Keratinocyte (primary cell): ENCODE measurements around the gene RAB44. TPM values are rescaled to one million over a fixed set of nuclear protein-coding genes. Genes with fewer than 3 reads are reported as not detected.

Experiments
- DNase-seq: peaks from one replicate; pipeline ENCODE4 v3.0.0-alpha.2; 2011; ENCODE audit warnings: low read depth, missing footprints, low spot score
- FAIRE-seq: peaks from 2 replicates; lab custom pipeline; 2011; peaks lifted over from hg19 to GRCh38; lab: Jason Lieb, UNC
- H2AFZ ChIP-seq: 2 replicates; pipeline ENCODE4 v1.6.0; 2012; ENCODE audit warnings: low read length, control low read depth, inconsistent platforms; ENCODE audit not compliant: control insufficient read depth
- H3K27ac ChIP-seq: 2 replicates; pipeline ENCODE4 v1.5.1; 2011; ENCODE audit warnings: low read length; ENCODE audit not compliant: control insufficient read depth, insufficient read depth
- H3K27me3 ChIP-seq: 3 replicates; pipeline ENCODE4 v1.6.0; 2011; ENCODE audit warnings: low read length; ENCODE audit not compliant: control insufficient read depth, insufficient read depth; ENCODE audit errors: extremely low read depth
- H3K36me3 ChIP-seq, 2 experiments: 2 replicates in 1 of 2; 3 replicates in 1 of 2; pipeline ENCODE4 v1.5.1; 2011; ENCODE audit warnings: low read length in 2 of 2, mild to moderate bottlenecking in 1 of 2; ENCODE audit not compliant: control insufficient read depth in 2 of 2, insufficient read depth in 2 of 2; ENCODE audit errors: extremely low read depth in 1 of 2
- H3K4me1 ChIP-seq: 3 replicates; pipeline ENCODE4 v1.5.1; 2011; ENCODE audit warnings: low read length; ENCODE audit not compliant: control insufficient read depth, insufficient read depth; ENCODE audit errors: extremely low read depth
- H3K4me2 ChIP-seq: 3 replicates; pipeline ENCODE4 v1.6.0; 2011; ENCODE audit warnings: low read depth, low read length; ENCODE audit not compliant: control insufficient read depth, insufficient read depth; ENCODE audit errors: extremely low read depth
- H3K4me3 ChIP-seq, 3 experiments: fragments of 200-600 bp in 1 of 3; sonication (generic) in 1 of 3; 2 replicates in 2 of 3; 3 replicates in 1 of 3; pipeline ENCODE4 v1.5.1; 2011 to 2016; ENCODE audit warnings: low read length in 3 of 3, mild to moderate bottlenecking in 3 of 3, control low read depth in 2 of 3, inconsistent platforms in 1 of 3, low read depth in 1 of 3, mixed read lengths in 1 of 3, mixed run types in 1 of 3, moderate library complexity in 1 of 3; ENCODE audit not compliant: control insufficient read depth in 2 of 3, insufficient read depth in 2 of 3; ENCODE audit errors: extremely low read depth in 1 of 3
- H3K79me2 ChIP-seq: 2 replicates; pipeline ENCODE4 v1.6.0; 2012; ENCODE audit warnings: low read length; ENCODE audit not compliant: control insufficient read depth, insufficient read depth
- H3K9ac ChIP-seq: 3 replicates; pipeline ENCODE4 v1.6.0; 2011; ENCODE audit warnings: low read length; ENCODE audit not compliant: control insufficient read depth, insufficient read depth; ENCODE audit errors: extremely low read depth
- H3K9me1 ChIP-seq: 3 replicates; pipeline ENCODE4 v1.6.0; 2011; ENCODE audit warnings: low read length; ENCODE audit not compliant: control insufficient read depth, insufficient read depth; ENCODE audit errors: extremely low read depth
- H3K9me3 ChIP-seq: 2 replicates; pipeline ENCODE4 v1.5.1; 2012; ENCODE audit warnings: low read depth, low read length; ENCODE audit not compliant: control insufficient read depth
- H4K20me1 ChIP-seq: 3 replicates; pipeline ENCODE4 v1.6.0; 2011; ENCODE audit warnings: low read length; ENCODE audit not compliant: control insufficient read depth, insufficient read depth; ENCODE audit errors: extremely low read depth
- CTCF ChIP-seq, 3 experiments: IDR thresholded peaks in 1 of 3; conservative IDR thresholded peaks in 1 of 3; optimal IDR thresholded peaks in 1 of 3; 2 replicates in 2 of 3; 3 replicates in 1 of 3; pipeline versions ENCODE3 to v1.5.1; 2011; ENCODE audit warnings: low read length in 3 of 3, mild to moderate bottlenecking in 3 of 3, moderate library complexity in 2 of 3, control low read depth in 1 of 3, inconsistent platforms in 1 of 3; ENCODE audit not compliant: insufficient read depth in 2 of 3; ENCODE audit errors: extremely low read depth in 1 of 3
- EZH2 ChIP-seq: IDR thresholded peaks from one replicate; pipeline ENCODE4 v1.6.1; 2012; ENCODE audit warnings: inconsistent platforms, mild to moderate bottlenecking, low read length, moderate library complexity
- dilution Hi-C: fragments of 300-500 bp; cut with MboI; formaldehyde crosslinking; loops from one replicate; pipeline ENCODE4 v1.7.0; 2020; ENCODE audit warnings: low sequenced_read_pairs; ENCODE audit not compliant: extremely low pct_ligation_motif_present
- polyA plus RNA-seq, 5 experiments: library from polyadenylated mRNA; depleted of rRNA in 3 of 5; stranded (reverse) in 3 of 5; stranded (forward) in 1 of 5; unstranded in 1 of 5; fragments of >200 nt; gene quantifications; 1 replicate in 1 of 5; 2 replicates in 3 of 5; 3 replicates in 1 of 5; pipeline versions ENCODE4 v1.2.1 to v1.2.3, GENCODE V29; 2011 to 2012; ENCODE audit warnings: missing spikeins in 2 of 5, low read depth in 1 of 5, low replicate concordance in 1 of 5

Gene RAB44
- polyA plus RNA-seq, 1 donor (not counting 4 experiments of a cell fraction or from before 2014, with no cell fraction given), result 0.03 TPM

- Histone ChIP-seq H3K4me2 (no peak overlapping the region), H3K9me1 (no peaks in the 10 kb centered on the region), H3K9ac (no peak overlapping the region), H3K9me3 (no peaks in the 10 kb centered on the region), H2AFZ (no peak overlapping the region), H3K36me3 (no peaks in the 10 kb centered on the region), H3K79me2 (no peaks in the 10 kb centered on the region), H3K4me3 (no peak overlapping the region), H3K4me1 (peaks cover 3% of the 10 kb centered on the region), H4K20me1 (no peaks in the 10 kb centered on the region), H3K27me3 (no peaks in the 10 kb centered on the region), H3K27ac (no peak overlapping the region)
- no peak for FAIRE-seq
- TF ChIP-seq EZH2, result no peak
- no peak for TF ChIP-seq CTCF (optimal IDR thresholded peaks at IDR 0.05 in 1 of 3, IDR thresholded peaks at IDR 0.05 in 1 of 3, conservative IDR thresholded peaks at IDR 0.05 in 1 of 3; ENCODE audit: extremely low read depth in 1 of 3, insufficient read depth in 2 of 3, low read length in 3 of 3)
- dilution Hi-C loops, result no loop called here
- no peak for DNase-seq
These were observed 47.7 kb upstream of the RAB44 start for GRCh38 chr6:36649701-36650484.

GRCh38 chr6:36650848-36651478 lies 46.7 kb upstream of the RAB44 start:
- Histone ChIP-seq H3K36me3 (no peaks in the 10 kb centered on the region), H3K4me3 (no peak overlapping the region), H3K4me2 (no peak overlapping the region), H3K79me2 (no peaks in the 10 kb centered on the region), H3K9me3 (no peaks in the 10 kb centered on the region), H3K9me1 (no peaks in the 10 kb centered on the region), H3K9ac (no peak overlapping the region), H4K20me1 (no peaks in the 10 kb centered on the region), H2AFZ (no peak overlapping the region), H3K27me3 (no peaks in the 10 kb centered on the region), H3K27ac (no peak overlapping the region), H3K4me1 (no peaks in the 10 kb centered on the region)
- FAIRE-seq (no peak), DNase-seq (no peak)
- TF ChIP-seq EZH2, result no peak
- no peak for TF ChIP-seq CTCF (optimal IDR thresholded peaks at IDR 0.05 in 1 of 3, IDR thresholded peaks at IDR 0.05 in 1 of 3, conservative IDR thresholded peaks at IDR 0.05 in 1 of 3; ENCODE audit: extremely low read depth in 1 of 3, insufficient read depth in 2 of 3, low read length in 3 of 3)
- dilution Hi-C loops, result no loop called here
